Measurements from ENCODE around the gene HSF2BP.
"Not testable (repeated sequence)": the region's sequence is repeated elsewhere in the genome, so short reads cannot be mapped to it uniquely, and the experiment has no call there.

The HSF2BP gene

GRCh38 chr21:43600642-43601402 is 58.5 kb downstream of the HSF2BP start:
- FAIRE-seq (peak; percentile 26), DNase-seq (ENCODE audit: insufficient read length, low spot score) (peak; percentile 78)

GRCh38 chr21:43599728-43600127 is 59.6 kb downstream of the HSF2BP start:
- DNase-seq (ENCODE audit: insufficient read length, low spot score) (no peak), FAIRE-seq (no peak)

DNA sequence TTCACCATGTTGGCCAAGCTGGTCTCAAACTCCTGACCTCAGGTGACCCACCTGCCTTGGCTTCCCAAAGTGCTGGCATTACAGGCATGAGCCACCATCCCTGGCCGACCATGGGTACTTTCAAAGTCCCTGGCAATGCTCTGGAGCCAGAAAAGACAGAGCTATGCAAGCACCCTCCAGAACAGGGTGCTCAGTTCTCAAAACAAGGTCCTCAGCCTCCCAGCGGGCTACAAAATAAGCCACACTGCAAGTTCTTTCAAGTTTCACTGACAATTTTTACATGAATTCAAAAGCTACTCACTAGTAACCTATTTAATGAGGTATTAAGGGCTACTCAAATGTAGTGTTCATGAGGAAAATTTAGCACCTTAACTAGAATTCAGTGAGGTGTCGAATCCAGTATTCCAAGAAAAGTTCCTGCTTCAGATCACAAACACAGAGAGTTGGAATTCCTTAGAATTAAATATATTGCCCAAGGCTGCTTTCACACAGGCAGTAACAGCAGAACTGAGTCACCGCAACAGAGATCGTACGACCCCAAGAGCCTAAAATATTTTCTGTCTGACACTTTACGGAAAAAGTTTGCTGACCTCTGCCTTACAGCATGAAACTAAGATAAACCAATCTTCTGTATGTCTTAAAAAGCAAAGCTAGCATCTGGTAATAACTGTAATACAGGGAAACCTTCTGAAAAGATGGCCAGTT is 60.7 kb downstream of the HSF2BP start:
- DNase-seq (ENCODE audit: insufficient read length, low spot score) (peak; percentile 45), FAIRE-seq (peak; percentile 48)

GRCh38 chr21:43597540-43598250 is 61.6 kb downstream of the HSF2BP start:
- DNase-seq (ENCODE audit: insufficient read length, low spot score) (no peak), FAIRE-seq (no peak)

- peak; percentile 58 for DNase-seq (ENCODE audit: insufficient read length, low spot score)
- peak; percentile 64 for FAIRE-seq
These were observed 62.2 kb downstream of the HSF2BP start for GRCh38 chr21:43597052-43597451.

GRCh38 chr21:43596616-43597015 is 62.7 kb downstream of the HSF2BP start:
- FAIRE-seq: no peak

GRCh38 chr21:43595769-43596168 is 63.5 kb downstream of the HSF2BP start:
- not testable (repeated sequence) for FAIRE-seq; DNase-seq (ENCODE audit: insufficient read length, low spot score)

More at GRCh38 chr21:43596616-43597015, 62.7 kb downstream of the HSF2BP start:
- DNase-seq (ENCODE audit: insufficient read length, low spot score): no peak

DNA sequence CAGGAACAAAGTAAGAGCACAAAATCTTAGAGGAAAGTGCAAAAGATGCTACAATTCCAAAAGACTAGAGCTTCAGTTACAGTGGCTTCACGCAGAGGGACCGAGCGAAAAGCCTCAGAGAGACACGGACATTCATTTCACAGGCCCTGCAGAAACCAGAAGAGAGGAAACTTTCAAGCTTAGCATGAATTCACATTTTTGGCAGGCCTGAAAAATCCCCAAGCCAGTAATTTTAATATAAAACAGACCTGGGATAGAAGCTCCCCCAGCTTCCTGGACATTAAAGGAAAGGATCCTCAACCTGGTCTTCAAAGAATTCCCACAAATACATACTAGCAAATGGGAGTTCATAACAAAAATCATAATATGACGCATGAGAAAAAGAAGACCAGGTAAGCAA is 66.2 kb downstream of the HSF2BP start:
- FAIRE-seq (no peak), DNase-seq (ENCODE audit: insufficient read length, low spot score) (no peak)

DNA sequence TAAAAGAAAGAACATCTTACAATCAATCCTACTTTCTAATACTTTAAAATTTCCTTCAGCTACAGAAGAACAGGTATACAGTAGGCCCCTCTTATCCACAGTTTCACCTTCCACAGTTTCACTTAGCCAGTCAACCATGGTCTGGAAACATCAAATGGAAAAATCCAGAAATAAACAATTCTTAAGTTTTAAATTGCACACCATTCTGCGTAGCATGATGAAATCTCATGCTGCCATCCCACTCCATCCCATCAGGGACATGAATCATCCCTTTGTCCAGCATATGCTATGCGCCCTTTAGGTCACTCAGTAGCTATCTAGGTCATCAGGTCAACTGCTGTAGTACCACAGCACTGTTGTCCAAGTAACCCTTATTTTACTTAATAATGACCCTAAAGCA is 67.7 kb downstream of the HSF2BP start:
- peak; percentile 42 for FAIRE-seq
- DNase-seq (ENCODE audit: insufficient read length, low spot score): no peak

- no peak for FAIRE-seq
- DNase-seq (ENCODE audit: insufficient read length, low spot score): no peak
These were observed 69.1 kb downstream of the HSF2BP start for GRCh38 chr21:43590194-43590593.

DNA sequence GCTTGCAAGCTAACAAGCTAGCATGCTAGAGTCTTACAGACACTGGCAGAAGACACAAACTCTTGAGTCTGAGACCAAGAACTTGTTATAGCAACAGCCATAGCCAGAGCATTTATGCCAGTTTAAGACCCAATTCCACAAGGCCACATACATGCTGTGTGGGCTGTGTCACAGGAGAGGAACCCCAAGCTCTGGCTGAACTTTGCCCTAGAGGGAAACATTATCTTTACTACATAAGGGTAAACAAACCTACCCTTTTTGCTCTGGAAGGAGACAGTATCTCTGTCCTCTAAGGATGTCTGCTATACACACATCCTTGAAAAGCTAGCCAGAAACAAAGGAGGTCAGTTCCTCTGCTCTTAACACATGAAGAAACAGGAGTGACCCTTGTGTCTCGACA is 70.3 kb downstream of the HSF2BP start:
- FAIRE-seq: no peak
- DNase-seq (ENCODE audit: insufficient read length, low spot score): no peak

- DNase-seq (ENCODE audit: insufficient read length, low spot score) (peak; percentile 90), FAIRE-seq (peak; percentile 93)
These were observed 73.3 kb downstream of the HSF2BP start for GRCh38 chr21:43585924-43586413.

DNA sequence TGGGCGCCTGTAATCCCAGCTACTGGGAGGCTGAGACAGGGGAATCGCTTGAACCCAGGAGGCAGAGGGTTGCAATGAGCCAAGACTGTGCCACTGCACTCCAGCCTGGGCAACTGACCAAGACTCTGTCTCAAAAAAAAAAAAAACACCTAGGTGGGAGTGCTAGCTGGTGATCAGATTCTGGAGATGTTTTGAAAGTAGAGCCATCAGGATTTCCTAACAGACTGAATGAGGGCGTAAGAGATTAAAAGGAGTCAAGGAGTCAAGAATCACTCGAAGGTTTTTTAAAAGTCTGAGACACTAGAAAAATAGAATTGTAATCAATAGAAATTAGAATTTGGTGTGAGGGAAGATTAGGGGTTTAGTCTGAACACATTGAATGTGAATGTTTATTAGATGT is 73.8 kb downstream of the HSF2BP start:
- DNase-seq (ENCODE audit: insufficient read length, low spot score) (no peak), FAIRE-seq (no peak)

- FAIRE-seq: no peak
These were observed 77.8 kb downstream of the HSF2BP start for GRCh38 chr21:43581453-43581852.

DNA sequence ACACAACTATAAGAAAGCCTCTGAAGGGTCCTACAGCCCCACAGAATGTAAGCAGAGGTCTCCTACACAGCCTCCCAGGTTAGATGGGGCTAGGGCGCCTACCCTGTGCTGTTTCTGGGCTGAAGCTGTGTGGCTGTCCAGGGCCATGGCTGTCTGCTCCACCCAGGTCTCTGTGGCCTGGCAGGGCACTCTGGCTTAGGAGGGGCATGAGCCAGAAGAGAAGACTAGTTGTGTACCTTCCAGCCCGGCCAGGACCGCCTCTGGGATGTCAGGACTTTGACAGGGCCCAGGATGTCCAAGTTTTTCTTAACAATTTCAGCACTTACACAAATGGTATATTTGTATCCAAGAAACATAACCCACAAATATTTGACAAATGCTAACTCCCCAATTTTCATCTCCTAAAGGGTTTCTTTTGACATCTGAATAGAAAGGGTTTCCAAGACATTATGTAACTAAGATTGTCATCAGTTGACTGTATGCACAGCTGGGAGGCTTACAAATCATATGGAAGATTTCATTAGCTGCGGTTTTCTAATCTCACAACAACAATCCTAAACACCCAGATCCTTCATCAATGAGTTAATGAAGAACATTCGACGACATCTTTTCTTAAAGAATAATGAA is 80.5 kb downstream of the HSF2BP start:
- no peak for DNase-seq (ENCODE audit: insufficient read length, low spot score)
- no peak for FAIRE-seq

More at GRCh38 chr21:43581453-43581852, 77.8 kb downstream of the HSF2BP start:
- no peak for DNase-seq (ENCODE audit: insufficient read length, low spot score)

DNA sequence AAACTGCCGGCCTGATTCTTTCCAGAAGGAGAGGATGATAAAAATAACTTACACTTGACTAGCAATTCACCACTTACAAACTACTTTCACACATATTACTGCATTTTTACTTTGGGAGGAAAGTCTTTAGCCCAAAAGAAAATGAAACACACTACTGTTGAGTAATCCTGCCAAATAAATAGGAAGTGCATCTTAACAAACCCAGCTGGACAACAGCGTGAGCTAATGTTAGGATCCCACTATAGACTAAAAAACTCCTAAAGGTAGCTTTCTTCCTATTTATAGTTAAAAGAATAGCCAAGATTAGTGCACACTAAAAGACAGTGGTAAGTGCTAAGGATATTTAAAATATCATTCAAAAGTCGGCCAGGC is 83.8 kb downstream of the HSF2BP start:
- FAIRE-seq (no peak), DNase-seq (ENCODE audit: insufficient read length, low spot score) (no peak)

DNA sequence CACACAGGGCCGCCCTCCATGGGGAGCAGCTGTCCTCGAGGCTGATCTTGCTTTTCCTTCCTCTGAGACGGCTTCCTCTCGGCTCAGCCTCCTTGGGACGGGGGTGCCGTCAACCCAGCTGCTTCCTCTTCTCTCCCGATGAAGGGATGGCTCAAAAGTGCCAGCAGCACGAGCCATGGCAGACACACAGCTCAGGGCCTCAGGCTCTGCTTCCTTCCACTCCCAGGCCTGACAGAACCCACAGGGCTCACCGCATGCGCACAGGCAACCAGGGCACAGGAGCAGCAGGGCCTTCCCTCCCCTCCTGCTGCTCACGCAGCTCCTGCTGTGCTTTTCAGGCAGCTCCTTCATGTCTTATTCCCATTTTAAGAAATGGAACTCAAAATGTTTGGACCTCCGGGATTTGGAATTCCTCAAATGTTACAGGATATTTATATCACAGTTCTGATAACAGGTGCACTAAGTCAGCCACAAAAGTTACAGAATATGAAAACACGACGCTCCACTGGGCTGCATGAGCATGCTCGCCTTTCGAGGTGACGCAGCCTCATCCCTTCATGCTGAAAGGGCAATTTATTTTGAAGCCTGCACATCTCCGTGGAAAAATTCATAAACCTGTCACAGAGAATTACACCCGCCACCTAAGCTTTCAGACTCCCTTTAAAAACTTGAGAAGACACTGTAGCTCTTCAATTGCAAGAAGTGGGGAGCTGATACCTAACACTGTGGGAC is 84.4 kb downstream of the HSF2BP start:
- no peak for FAIRE-seq
- DNase-seq (ENCODE audit: insufficient read length, low spot score): no peak

GRCh38 chr21:43573921-43574320 is 85.4 kb downstream of the HSF2BP start:
- no peak for DNase-seq (ENCODE audit: insufficient read length, low spot score)
- no peak for FAIRE-seq

GRCh38 chr21:43572446-43572845 is 86.8 kb downstream of the HSF2BP start:
- DNase-seq (ENCODE audit: insufficient read length, low spot score) (no peak), FAIRE-seq (no peak)

DNA sequence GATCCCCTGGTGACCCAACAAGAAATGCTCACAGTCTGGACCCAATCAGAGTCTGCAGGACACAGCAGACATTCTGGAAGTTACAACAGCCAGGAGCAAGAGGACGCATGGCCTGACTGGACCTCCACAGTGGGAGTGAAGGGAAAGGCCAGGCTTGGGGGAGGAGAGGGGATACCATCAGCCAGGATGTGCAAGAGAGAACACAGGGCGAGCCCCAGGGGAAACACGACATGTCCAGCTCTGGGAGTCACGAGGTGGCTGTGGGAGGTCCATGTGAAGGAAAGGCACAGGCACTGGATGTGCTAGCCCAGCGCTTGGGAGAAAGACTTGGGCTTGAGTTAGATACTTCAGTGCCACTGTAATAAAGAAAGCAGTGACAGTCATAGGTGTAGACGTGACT is 87.3 kb downstream of the HSF2BP start:
- FAIRE-seq (no peak), DNase-seq (ENCODE audit: insufficient read length, low spot score) (no peak)

Data from HTR-8/SVneo (cell line).